Right lobe of liver (tissue), 6 donors: ENCODE results near the gene TRIO. TPM values are rescaled to one million over a fixed set of nuclear protein-coding genes. Genes with fewer than 3 reads are reported as not detected.

ENCODE experiments used
- ATAC-seq, 4 donors: fragments of 200-7000 bp; cut with Tn5 transposase; one replicate each; pipeline ENCODE4 v1.9.1; 2020; ENCODE audit warnings: mild to moderate bottlenecking in 4 of 4, moderate library complexity in 4 of 4
- DNase-seq, 3 donors: peaks; one replicate each; pipeline ENCODE4 v3.0.0-alpha.2; 2020
- H3K27ac ChIP-seq, 3 donors: fragments of 200-600 bp; one replicate each; pipeline ENCODE4 v1.8.0; 2022
- H3K27me3 ChIP-seq, 2 donors: fragments of 200-600 bp; one replicate each; pipeline ENCODE4 v1.8.0; 2022
- H3K36me3 ChIP-seq, 4 donors: fragments of 200-600 bp; sonication (generic) in 1 of 4; one replicate each; pipeline versions ENCODE4 v1.5.1 to v1.8.0; 2017 to 2022; ENCODE audit warnings: control low read depth in 1 of 4
- H3K4me1 ChIP-seq, 4 donors: fragments of 200-600 bp; sonication (generic) in 1 of 4; one replicate each; pipeline versions ENCODE4 v1.5.1 to v1.8.0; 2017 to 2022; ENCODE audit warnings: control low read depth in 1 of 4
- H3K4me3 ChIP-seq, 3 donors: fragments of 200-600 bp; one replicate each; pipeline ENCODE4 v1.8.0; 2022
- H3K9me3 ChIP-seq, 4 donors: fragments of 200-600 bp; sonication (generic) in 1 of 4; one replicate each; pipeline versions ENCODE4 v1.5.1 to v1.8.0; 2017 to 2022; ENCODE audit warnings: control low read depth in 1 of 4
- POLR2A ChIP-seq: fragments of 450-650 bp; IDR thresholded peaks from one replicate; pipeline ENCODE4 v1.6.1; 2017; ENCODE audit warnings: antibody characterized with exemption, mild to moderate bottlenecking
- WGBS: methylation state at CpG from one replicate; pipeline ENCODE4 v1.1.6; 2018; ENCODE audit warnings: low coverage, low lambda C conversion rate; ENCODE audit not compliant: insufficient coverage; ENCODE audit errors: missing lambda C conversion rate; 5-methylcytosine and 5-hydroxymethylcytosine counted together
- intact Hi-C, 2 donors: fragments of 100-400 bp; cut with DNase I; formaldehyde crosslinking; loops; one replicate each; pipeline versions ENCODE4 v1.11.2 to v1.14.1; 2022
- total RNA-seq, 6 experiments: library from RNA; depleted of rRNA in 2 of 6; stranded (reverse); fragments of >200 nt in 2 of 6; fragmentation: NEBNext Ultra II Directional in 3 of 6; extraction: Animal tissue kit (Norgen Biotek cat#: 25700) in 3 of 6; gene quantifications; one replicate each; pipeline versions ENCODE4 v1.1.0 to v1.2.4, GENCODE V29; 2016 to 2023
- TF ChIP-seq, protein P1 (sequence below), 4 donors: fragments of 200-600 bp in 3 of 4; fragments of 450-650 bp in 1 of 4; IDR thresholded peaks; one replicate each; pipeline versions ENCODE4 v1.5.1 to v1.8.0; 2016 to 2022; ENCODE audit warnings: antibody characterized with exemption in 4 of 4, mild to moderate bottlenecking in 2 of 4
- donor health status: DM: no; HTN: yes; CAD: no.
- donor health status: DM: no; HTN: no; CAD: no.
- donor health status: DM: no; HTN: no; CAD: no.
- donor health status: DM: no; HTN: yes; CAD: no.
- donor health status: DM: no; HTN: yes; CAD: no.

Gene TRIO
- total RNA-seq, 6 experiments from 2014 or later = 34.7 to 63.5 (median 50.2) TPM

DNA sequence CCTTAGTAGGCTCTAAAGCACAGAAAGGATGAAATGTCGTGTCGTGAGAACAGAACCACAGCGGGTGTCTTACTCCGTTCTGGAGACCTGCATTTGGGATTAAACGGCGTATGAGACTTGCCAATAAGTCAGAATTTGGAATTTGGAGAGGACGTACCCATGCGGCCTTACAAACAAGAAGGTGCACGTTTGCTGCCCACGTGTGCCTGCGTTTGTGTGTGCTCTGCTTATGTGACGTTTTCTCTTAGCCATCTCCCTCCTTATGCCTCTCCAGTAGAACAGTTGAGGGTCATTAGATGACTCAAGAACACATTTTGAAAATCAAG is 266.9 kb downstream of the TRIO start:
- 95% methylated on average over 7 of the region's 12 CpGs for WGBS
- ATAC-seq (no peak), DNase-seq (no peak)
- no peaks in the 10 kb centered on the region for H3K9me3 ChIP-seq
- H3K4me1 ChIP-seq = no peaks in the 10 kb centered on the region
- no peak overlapping the region for H3K4me3 ChIP-seq
- intact Hi-C loops = no loop called here
- TF ChIP-seq, protein P1, sequence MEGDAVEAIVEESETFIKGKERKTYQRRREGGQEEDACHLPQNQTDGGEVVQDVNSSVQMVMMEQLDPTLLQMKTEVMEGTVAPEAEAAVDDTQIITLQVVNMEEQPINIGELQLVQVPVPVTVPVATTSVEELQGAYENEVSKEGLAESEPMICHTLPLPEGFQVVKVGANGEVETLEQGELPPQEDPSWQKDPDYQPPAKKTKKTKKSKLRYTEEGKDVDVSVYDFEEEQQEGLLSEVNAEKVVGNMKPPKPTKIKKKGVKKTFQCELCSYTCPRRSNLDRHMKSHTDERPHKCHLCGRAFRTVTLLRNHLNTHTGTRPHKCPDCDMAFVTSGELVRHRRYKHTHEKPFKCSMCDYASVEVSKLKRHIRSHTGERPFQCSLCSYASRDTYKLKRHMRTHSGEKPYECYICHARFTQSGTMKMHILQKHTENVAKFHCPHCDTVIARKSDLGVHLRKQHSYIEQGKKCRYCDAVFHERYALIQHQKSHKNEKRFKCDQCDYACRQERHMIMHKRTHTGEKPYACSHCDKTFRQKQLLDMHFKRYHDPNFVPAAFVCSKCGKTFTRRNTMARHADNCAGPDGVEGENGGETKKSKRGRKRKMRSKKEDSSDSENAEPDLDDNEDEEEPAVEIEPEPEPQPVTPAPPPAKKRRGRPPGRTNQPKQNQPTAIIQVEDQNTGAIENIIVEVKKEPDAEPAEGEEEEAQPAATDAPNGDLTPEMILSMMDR (IDR thresholded peaks at IDR 0.05) = no peak
- no peak for TF ChIP-seq POLR2A
- H3K36me3 ChIP-seq = peaks cover 0 to 59% (median 15%) of the 10 kb centered on the region in 4 donors
- no peaks in the 10 kb centered on the region for H3K27me3 ChIP-seq
- no peak overlapping the region for H3K27ac ChIP-seq

DNA sequence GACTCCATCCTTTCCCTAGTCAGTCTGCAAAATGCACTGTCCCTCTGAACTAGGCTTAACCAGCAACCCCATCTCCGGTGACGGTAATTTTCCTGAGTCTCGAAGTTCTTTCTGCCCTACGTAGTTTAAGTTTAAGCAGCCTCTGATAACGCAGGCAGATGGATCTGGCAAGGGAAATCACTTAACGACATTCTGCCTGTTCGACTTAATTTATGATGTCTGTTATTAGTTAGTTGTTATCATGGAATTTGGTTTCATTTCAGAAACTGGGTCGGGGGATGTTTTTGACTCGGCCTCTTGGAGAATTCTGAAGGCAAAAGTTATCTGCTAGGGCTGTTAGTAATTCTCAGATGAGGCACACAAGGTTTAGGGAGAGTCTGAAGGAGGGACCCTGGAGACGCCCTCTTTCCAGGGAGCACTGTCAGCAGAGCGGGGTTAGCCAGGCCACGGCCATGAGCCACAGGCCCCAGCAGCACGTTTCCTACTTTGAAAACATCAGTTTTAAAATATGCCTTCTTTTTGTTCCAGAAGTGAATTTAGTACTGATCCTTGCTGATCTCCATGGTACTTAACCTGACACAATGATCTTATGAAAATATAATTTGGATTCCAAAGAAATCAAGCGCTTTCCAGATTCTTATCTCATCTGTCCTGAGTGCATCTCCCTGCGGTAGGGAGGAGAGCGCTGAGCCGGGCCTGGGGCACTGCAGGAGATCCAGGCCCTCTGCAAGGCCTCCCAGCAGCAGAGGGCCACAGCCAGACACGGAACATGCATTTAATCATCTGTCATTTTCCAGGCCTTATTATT is 267.5 kb downstream of the TRIO start:
- H3K27me3 ChIP-seq = no peaks in the 10 kb centered on the region
- intact Hi-C loops = no loop called here
- no peak for ATAC-seq
- DNase-seq = no peak
- no peak overlapping the region for H3K27ac ChIP-seq
- 89% methylated on average over 14 of the region's 18 CpGs for WGBS
- no peaks in the 10 kb centered on the region for H3K9me3 ChIP-seq
- H3K4me1 ChIP-seq = no peaks in the 10 kb centered on the region
- no peak overlapping the region for H3K4me3 ChIP-seq
- TF ChIP-seq, protein P1 (IDR thresholded peaks at IDR 0.05) = no peak
- no peak for TF ChIP-seq POLR2A
- H3K36me3 ChIP-seq = peaks cover 0 to 62% (median 15%) of the 10 kb centered on the region in 4 donors

DNA sequence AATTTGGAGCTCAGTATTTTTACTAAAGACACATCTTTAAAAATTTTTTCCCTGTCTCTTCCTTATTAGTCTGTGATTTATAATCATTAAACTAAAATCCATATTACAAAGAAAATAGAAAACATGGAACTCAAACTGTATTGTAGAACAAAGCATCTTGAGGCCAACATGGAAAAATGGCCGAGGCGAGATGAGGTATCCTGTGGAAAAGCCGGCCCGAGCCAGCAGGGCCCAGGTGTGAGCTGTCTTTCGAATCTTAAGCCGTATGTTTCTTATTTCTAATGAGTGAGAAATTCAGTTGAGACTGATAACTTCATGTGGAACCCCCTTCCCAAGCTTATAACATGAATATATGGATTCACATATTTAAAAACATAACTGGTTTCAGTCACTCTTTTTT is 268.1 kb downstream of the TRIO start:
- Histone ChIP-seq H3K4me1 (no peaks in the 10 kb centered on the region), H3K27me3 (no peaks in the 10 kb centered on the region), H3K36me3 (peaks cover 0 to 57% (median 14%) of the 10 kb centered on the region in 4 donors), H3K4me3 (no peak overlapping the region), H3K9me3 (no peaks in the 10 kb centered on the region), H3K27ac (no peak overlapping the region)
- ATAC-seq (no peak), DNase-seq (no peak)
- 98% methylated on average over 6 of the region's 6 CpGs for WGBS
- intact Hi-C loops = no loop called here
- TF ChIP-seq, protein P1 (IDR thresholded peaks at IDR 0.05) = no peak
- TF ChIP-seq POLR2A = no peak

DNA sequence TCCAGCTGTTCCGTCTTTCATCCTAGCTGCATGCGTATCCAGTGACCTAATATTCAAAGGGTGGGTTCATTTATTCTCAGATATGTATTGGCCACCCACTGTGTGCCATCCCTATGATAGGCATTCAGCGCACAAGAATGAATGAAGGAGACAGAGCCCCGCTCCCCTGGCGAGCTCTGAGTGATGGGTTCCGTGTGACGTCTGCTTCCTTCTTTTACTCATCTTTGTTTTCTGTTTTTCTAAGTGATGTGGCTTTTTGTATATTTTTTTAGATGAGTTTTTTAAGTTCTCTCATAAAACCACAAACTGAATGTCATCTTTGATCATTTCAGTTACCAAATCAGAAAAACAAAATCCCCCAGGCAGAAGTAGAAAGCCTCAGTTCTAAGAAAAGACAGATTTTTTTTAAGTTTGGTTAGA is 270.2 kb downstream of the TRIO start:
- no peaks in the 10 kb centered on the region for H3K27me3 ChIP-seq
- H3K9me3 ChIP-seq = no peaks in the 10 kb centered on the region
- TF ChIP-seq, protein P1 (IDR thresholded peaks at IDR 0.05) = no peak
- no peak for TF ChIP-seq POLR2A
- DNase-seq (no peak), ATAC-seq (no peak)
- peaks cover 0 to 49% (median 9%) of the 10 kb centered on the region in 4 donors for H3K36me3 ChIP-seq
- WGBS = 64% methylated on average over 7 of the region's 7 CpGs
- H3K4me1 ChIP-seq = no peaks in the 10 kb centered on the region
- H3K27ac ChIP-seq = no peak overlapping the region
- intact Hi-C loops = no loop called here
- no peak overlapping the region for H3K4me3 ChIP-seq
